ENCODE measurements around the gene CCL25.

The CCL25 gene

GRCh38 chr19:8052464-8052859 lies at the start of gene CCL25:
CCL25 (plus strand) TSS chr19:8052760; CDS start chr19:8053050, 290 bp downstream.
- H3K4me3 ChIP-seq (ENCODE audit: low read depth, low read length), result peak within 1 kb of the TSS; percentile 10
- no peak for TF ChIP-seq CTCF (IDR thresholded peaks at IDR 0.05; ENCODE audit: borderline replicate concordance, insufficient read depth, low read depth, low read length)

GRCh38 chr19:8004001-8004400 lies 48.6 kb upstream of the CCL25 start:
- peak overlapping the region; percentile 70 for H3K4me3 ChIP-seq (ENCODE audit: low read depth, low read length)
- no peak for TF ChIP-seq CTCF (IDR thresholded peaks at IDR 0.05; ENCODE audit: borderline replicate concordance, insufficient read depth, low read depth, low read length)

- H3K4me3 ChIP-seq (ENCODE audit: low read depth, low read length), result peak overlapping the region; percentile 70
- TF ChIP-seq CTCF (IDR thresholded peaks at IDR 0.05; ENCODE audit: borderline replicate concordance, insufficient read depth, low read depth, low read length), result no peak
These were observed 47.6 kb upstream of the CCL25 start for GRCh38 chr19:8004723-8005513.

- no peak for TF ChIP-seq CTCF (IDR thresholded peaks at IDR 0.05; ENCODE audit: borderline replicate concordance, insufficient read depth, low read depth, low read length)
- H3K4me3 ChIP-seq (ENCODE audit: low read depth, low read length), result peak within 1 kb of the TSS; percentile 83
These were observed 46.9 kb upstream of the CCL25 start, which contains the start of gene ELAVL1 for GRCh38 chr19:8005534-8006256. ELAVL1 (minus strand) TSS chr19:8005641; CDS start chr19:7991815, 13,826 bp downstream.

GRCh38 chr19:8017808-8018207 lies 34.8 kb upstream of the CCL25 start:
- TF ChIP-seq CTCF (IDR thresholded peaks at IDR 0.05; ENCODE audit: borderline replicate concordance, insufficient read depth, low read depth, low read length), result peak; percentile 82
- H3K4me3 ChIP-seq (ENCODE audit: low read depth, low read length), result no peak overlapping the region

- H3K4me3 ChIP-seq (ENCODE audit: low read depth, low read length), result no peak overlapping the region
- no peak for TF ChIP-seq CTCF (IDR thresholded peaks at IDR 0.05; ENCODE audit: borderline replicate concordance, insufficient read depth, low read depth, low read length)
These were observed 31.9 kb upstream of the CCL25 start for GRCh38 chr19:8020681-8021080.

Measured in GM12875 (cell line).